Esophagus squamous epithelium (tissue), 5 donors: ENCODE results near the gene HEXIM1. TPM values are rescaled to one million over a fixed set of nuclear protein-coding genes. Genes with fewer than 3 reads are reported as not detected.

Experiments
- DNase-seq: peaks from one replicate; lab custom pipeline; 2025; lab: John Stamatoyannopoulos, UW
- H3K27ac ChIP-seq, 4 donors: fragments of 200-600 bp; sonication (generic); one replicate each; pipeline ENCODE4 v1.5.1; 2016 to 2019; ENCODE audit warnings: mild to moderate bottlenecking in 1 of 4
- H3K27me3 ChIP-seq, 4 donors: fragments of 200-600 bp; sonication (generic); 1 replicate in 3 of 4; 2 replicates in 1 of 4; pipeline versions ENCODE4 v1.5.1 to v1.6.0; 2017 to 2021; ENCODE audit warnings: antibody characterized with exemption in 1 of 4
- H3K36me3 ChIP-seq, 3 donors: fragments of 200-600 bp; sonication (generic); one replicate each; pipeline ENCODE4 v1.5.1; 2016 to 2019
- H3K4me1 ChIP-seq, 3 donors: fragments of 200-600 bp; sonication (generic); one replicate each; pipeline ENCODE4 v1.5.1; 2017 to 2019
- H3K4me3 ChIP-seq, 4 donors: fragments of 200-600 bp; sonication (generic); 1 replicate in 3 of 4; 2 replicates in 1 of 4; pipeline ENCODE4 v1.5.1; 2016 to 2019; ENCODE audit warnings: mild to moderate bottlenecking in 2 of 4, moderate library complexity in 1 of 4
- H3K9me3 ChIP-seq, 3 donors: fragments of 200-600 bp; sonication (generic); one replicate each; pipeline ENCODE4 v1.5.1; 2016 to 2019
- CTCF ChIP-seq, 6 experiments: fragments of 450-650 bp in 4 of 6; fragments of 200-600 bp in 2 of 6; sonication (generic) in 2 of 6; IDR thresholded peaks; one replicate each; pipeline ENCODE4 v1.5.1; 2016 to 2019; ENCODE audit warnings: antibody characterized with exemption in 6 of 6, mild to moderate bottlenecking in 4 of 6, moderate library complexity in 4 of 6
- POLR2A ChIP-seq, 4 donors: fragments of 450-650 bp; IDR thresholded peaks; one replicate each; pipeline ENCODE4 v1.6.1; 2017; ENCODE audit warnings: antibody characterized with exemption in 4 of 4, mild to moderate bottlenecking in 4 of 4, moderate library complexity in 3 of 4
- WGBS, 2 donors: methylation state at CpG; one replicate each; pipeline ENCODE4 v1.1.5; 2018; 5-methylcytosine and 5-hydroxymethylcytosine counted together
- intact Hi-C: fragments of 100-400 bp; cut with DNase I; formaldehyde crosslinking; loops from one replicate; pipeline ENCODE4 v1.15.0; 2022
- total RNA-seq, 4 donors: library from RNA; depleted of rRNA; stranded (reverse); fragments of >200 nt; gene quantifications; one replicate each; pipeline ENCODE4 v1.1.0, GENCODE V29; 2016
- donor health status: DM: yes; HTN: yes; CAD: no.

Gene HEXIM1
- total RNA-seq, 4 donors from 2014 or later = 19.8 to 28.4 (median 25.3) TPM

- no peak for DNase-seq
- 87 to 97% methylated on average over 4 of the region's 12 CpGs for whole genome bisulfite sequencing, 2 donors
- peaks cover 35 to 54% (median 39%) of the 10 kb centered on the region in 3 donors for H3K4me1 ChIP-seq
- H3K4me3 ChIP-seq = peak overlapping the region in 1 of 4 donors; percentile 61
- H3K36me3 ChIP-seq = peaks cover 0 to 8% (median 0%) of the 10 kb centered on the region in 3 donors
- peak overlapping the region; percentile 95 to 96 (median 96) for H3K27ac ChIP-seq
- intact Hi-C loops = no loop called here
- H3K27me3 ChIP-seq = no peaks in the 10 kb centered on the region
- H3K9me3 ChIP-seq = no peaks in the 10 kb centered on the region
- no peak for TF ChIP-seq CTCF (IDR thresholded peaks at IDR 0.05)
- no peak for TF ChIP-seq POLR2A (IDR thresholded peaks at IDR 0.05)
These were observed 22.1 kb downstream of the HEXIM1 start for GRCh38 chr17:45170280-45170930.

GRCh38 chr17:45170931-45171337 is 22.7 kb downstream of the HEXIM1 start:
- TF ChIP-seq CTCF (IDR thresholded peaks at IDR 0.05) (no peak), POLR2A (IDR thresholded peaks at IDR 0.05) (peak in 2 of 4 donors; percentile 26 to 34)
- intact Hi-C loops = no loop called here
- H3K27ac ChIP-seq = peak overlapping the region; percentile 95 to 96 (median 96)
- peaks cover 0 to 8% (median 0%) of the 10 kb centered on the region in 3 donors for H3K36me3 ChIP-seq
- no peaks in the 10 kb centered on the region for H3K9me3 ChIP-seq
- peak overlapping the region; percentile 27 to 61 (median 44) for H3K4me3 ChIP-seq
- H3K27me3 ChIP-seq = no peaks in the 10 kb centered on the region
- 0 to 34% methylated on average over 3 of the region's 5 CpGs for WGBS, 2 donors
- peaks cover 35 to 59% (median 42%) of the 10 kb centered on the region in 3 donors for H3K4me1 ChIP-seq
- DNase-seq = no peak

GRCh38 chr17:45171338-45172231 is 23.3 kb downstream of the HEXIM1 start:
- no peaks in the 10 kb centered on the region for H3K27me3 ChIP-seq
- WGBS, 2 donors = 23 to 40% methylated on average over 2 to 18 of the region's 20 CpGs
- DNase-seq = no peak
- peaks cover 35 to 66% (median 48%) of the 10 kb centered on the region in 3 donors for H3K4me1 ChIP-seq
- H3K36me3 ChIP-seq = peaks cover 0 to 8% (median 0%) of the 10 kb centered on the region in 3 donors
- no peak for TF ChIP-seq POLR2A (IDR thresholded peaks at IDR 0.05)
- TF ChIP-seq CTCF (IDR thresholded peaks at IDR 0.05) = no peak
- intact Hi-C loops = no loop called here
- H3K4me3 ChIP-seq = peak overlapping the region; percentile 27 to 61 (median 44)
- no peaks in the 10 kb centered on the region for H3K9me3 ChIP-seq
- H3K27ac ChIP-seq = peak overlapping the region; percentile 95 to 96 (median 96)

GRCh38 chr17:45172232-45172540 is 23.9 kb downstream of the HEXIM1 start:
- Histone ChIP-seq H3K27me3 (no peaks in the 10 kb centered on the region), H3K27ac (peak overlapping the region; percentile 95 to 96 (median 96)), H3K9me3 (no peaks in the 10 kb centered on the region), H3K36me3 (peaks cover 0 to 8% (median 0%) of the 10 kb centered on the region in 3 donors), H3K4me1 (peaks cover 35 to 68% (median 49%) of the 10 kb centered on the region in 3 donors), H3K4me3 (peak overlapping the region; percentile 27 to 61 (median 44))
- TF ChIP-seq CTCF (IDR thresholded peaks at IDR 0.05) = no peak
- TF ChIP-seq POLR2A (IDR thresholded peaks at IDR 0.05) = no peak
- no peak for DNase-seq
- intact Hi-C loops = no loop called here
- WGBS, 2 donors = 24% methylated on average over 4 of the region's 5 CpGs; no CpG with 5 or more reads in 1 of the 2 donors
